ENCODE results near the gene IFNAR1. TPM values are rescaled to one million over a fixed set of nuclear protein-coding genes. Genes with fewer than 3 reads are reported as not detected.

The IFNAR1 gene
- total RNA-seq, 1 experiment from 2014 or later, result 14.2 TPM

DNA sequence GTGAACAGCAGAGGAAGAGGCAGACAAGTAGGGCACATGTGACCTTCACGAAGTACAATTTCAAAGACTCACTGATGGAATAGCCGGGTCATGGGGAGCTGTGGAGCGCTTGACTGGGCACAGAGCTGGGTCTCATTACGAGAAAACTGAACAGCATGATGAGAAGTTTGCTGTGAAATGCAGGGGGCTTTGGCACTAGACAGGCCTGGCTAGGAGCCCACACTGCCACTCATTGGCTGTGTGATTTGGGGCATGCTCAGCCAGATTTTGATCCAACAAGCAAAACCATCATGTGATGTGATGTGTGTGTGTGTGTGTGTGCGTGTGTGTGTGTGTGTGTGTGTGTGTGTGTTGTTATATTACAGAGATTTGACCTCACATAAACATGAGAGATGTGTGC, 73.6 kb downstream of the IFNAR1 start:
- Histone ChIP-seq H4K20me1 (ENCODE audit: control insufficient read depth, insufficient read depth, insufficient read length) (no peaks in the 10 kb centered on the region), H2BK12ac (ENCODE audit: insufficient read length, low read depth, low read length) (no peak overlapping the region), H4K8ac (replicated peaks; ENCODE audit: insufficient read length, low read depth, low read length) (no peak overlapping the region), H3K9ac (ENCODE audit: extremely low read depth, insufficient read length, low read length) (no peak overlapping the region), H3K56ac (ENCODE audit: insufficient read length, low read depth, low read length) (no peak overlapping the region), H4K5ac (ENCODE audit: insufficient read length, low read depth, low read length) (no peak overlapping the region), H2AFZ (ENCODE audit: low read length) (no peak overlapping the region), H3K9me3 (ENCODE audit: control insufficient read depth, low read depth, low read length) (no peaks in the 10 kb centered on the region), H4K91ac (ENCODE audit: insufficient read length, low read depth, low read length) (no peak overlapping the region), H3K79me2 (ENCODE audit: insufficient read depth, low read length) (no peaks in the 10 kb centered on the region), H3K4me1 (ENCODE audit: insufficient read depth, low read length) (no peaks in the 10 kb centered on the region), H3K23me2 (ENCODE audit: insufficient read length, low read depth, low read length, poor library complexity, severe bottlenecking) (peaks cover 3% of the 10 kb centered on the region), H3K14ac (ENCODE audit: insufficient read depth, low read length) (no peak overlapping the region), H3K79me1 (ENCODE audit: insufficient read depth, low read depth, low read length, poor library complexity, severe bottlenecking) (no peaks in the 10 kb centered on the region), H2AK5ac (ENCODE audit: insufficient read length, low read length) (no peak overlapping the region), H3K27ac (ENCODE audit: insufficient read length, low read depth, low read length) (no peak overlapping the region), H2BK20ac (ENCODE audit: low read depth, low read length, poor library complexity, severe bottlenecking) (no peak overlapping the region), H3T11ph (ENCODE audit: low read length) (no peak overlapping the region), H2BK15ac (ENCODE audit: low read depth, low read length) (no peak overlapping the region), H3K4ac (ENCODE audit: low read depth, low read length) (no peak overlapping the region), H3K27me3 (ENCODE audit: insufficient read depth, low read length) (no peaks in the 10 kb centered on the region), H2BK120ac (ENCODE audit: low read depth, low read length, poor library complexity, severe bottlenecking) (no peak overlapping the region), H3K18ac (ENCODE audit: insufficient read length, low read depth, low read length) (no peak overlapping the region), H3K23ac (ENCODE audit: insufficient read length, low read depth, low read length) (no peak overlapping the region), H3K4me2 (ENCODE audit: insufficient read depth, insufficient read length, low read length) (no peak overlapping the region), H2BK5ac (ENCODE audit: insufficient read length, low read length) (no peak overlapping the region)
- TF ChIP-seq, protein P1, sequence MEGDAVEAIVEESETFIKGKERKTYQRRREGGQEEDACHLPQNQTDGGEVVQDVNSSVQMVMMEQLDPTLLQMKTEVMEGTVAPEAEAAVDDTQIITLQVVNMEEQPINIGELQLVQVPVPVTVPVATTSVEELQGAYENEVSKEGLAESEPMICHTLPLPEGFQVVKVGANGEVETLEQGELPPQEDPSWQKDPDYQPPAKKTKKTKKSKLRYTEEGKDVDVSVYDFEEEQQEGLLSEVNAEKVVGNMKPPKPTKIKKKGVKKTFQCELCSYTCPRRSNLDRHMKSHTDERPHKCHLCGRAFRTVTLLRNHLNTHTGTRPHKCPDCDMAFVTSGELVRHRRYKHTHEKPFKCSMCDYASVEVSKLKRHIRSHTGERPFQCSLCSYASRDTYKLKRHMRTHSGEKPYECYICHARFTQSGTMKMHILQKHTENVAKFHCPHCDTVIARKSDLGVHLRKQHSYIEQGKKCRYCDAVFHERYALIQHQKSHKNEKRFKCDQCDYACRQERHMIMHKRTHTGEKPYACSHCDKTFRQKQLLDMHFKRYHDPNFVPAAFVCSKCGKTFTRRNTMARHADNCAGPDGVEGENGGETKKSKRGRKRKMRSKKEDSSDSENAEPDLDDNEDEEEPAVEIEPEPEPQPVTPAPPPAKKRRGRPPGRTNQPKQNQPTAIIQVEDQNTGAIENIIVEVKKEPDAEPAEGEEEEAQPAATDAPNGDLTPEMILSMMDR (conservative IDR thresholded peaks at IDR 0.05), result no peak
- Mint-ChIP-seq H3K4me3 (no peak overlapping the region), H3K27ac (no peak overlapping the region), H3K36me3 (ENCODE audit: insufficient read depth in 1 of 3, low read depth in 3 of 3) (no peaks in the 10 kb centered on the region; a peak in 1 of 7 replicates), H3K9me3 (no peaks in the 10 kb centered on the region; a peak in 1 of 5 replicates), H3K27me3 (ENCODE audit: low read depth) (peaks cover 6% of the 10 kb centered on the region), H3K4me1 (0 out of 4 replicates have a peak, but pooled peaks cover 0 to 3% of the 10 kb centered on the region in 2 experiments)
- DNase-seq, result no peak
- no CpG with 5 or more reads among the region's 5 CpGs for WGBS (ENCODE audit: extremely low coverage, insufficient read length, low lambda C conversion rate)
